Keratinocyte (primary cell): Measurements from ENCODE around the gene NTN1. TPM values are rescaled to one million over a fixed set of nuclear protein-coding genes. Genes with fewer than 3 reads are reported as not detected.

Experiments
- DNase-seq: peaks from one replicate; pipeline ENCODE4 v3.0.0-alpha.2; 2011; ENCODE audit warnings: low read depth, missing footprints, low spot score
- FAIRE-seq: peaks from 2 replicates; lab custom pipeline; 2011; peaks lifted over from hg19 to GRCh38; lab: Jason Lieb, UNC
- H2AFZ ChIP-seq: 2 replicates; pipeline ENCODE4 v1.6.0; 2012; ENCODE audit warnings: low read length, control low read depth, inconsistent platforms; ENCODE audit not compliant: control insufficient read depth
- H3K27ac ChIP-seq: 2 replicates; pipeline ENCODE4 v1.5.1; 2011; ENCODE audit warnings: low read length; ENCODE audit not compliant: control insufficient read depth, insufficient read depth
- H3K27me3 ChIP-seq: 3 replicates; pipeline ENCODE4 v1.6.0; 2011; ENCODE audit warnings: low read length; ENCODE audit not compliant: control insufficient read depth, insufficient read depth; ENCODE audit errors: extremely low read depth
- H3K36me3 ChIP-seq, 2 experiments: 2 replicates in 1 of 2; 3 replicates in 1 of 2; pipeline ENCODE4 v1.5.1; 2011; ENCODE audit warnings: low read length in 2 of 2, mild to moderate bottlenecking in 1 of 2; ENCODE audit not compliant: control insufficient read depth in 2 of 2, insufficient read depth in 2 of 2; ENCODE audit errors: extremely low read depth in 1 of 2
- H3K4me1 ChIP-seq: 3 replicates; pipeline ENCODE4 v1.5.1; 2011; ENCODE audit warnings: low read length; ENCODE audit not compliant: control insufficient read depth, insufficient read depth; ENCODE audit errors: extremely low read depth
- H3K4me2 ChIP-seq: 3 replicates; pipeline ENCODE4 v1.6.0; 2011; ENCODE audit warnings: low read depth, low read length; ENCODE audit not compliant: control insufficient read depth, insufficient read depth; ENCODE audit errors: extremely low read depth
- H3K4me3 ChIP-seq, 3 experiments: fragments of 200-600 bp in 1 of 3; sonication (generic) in 1 of 3; 2 replicates in 2 of 3; 3 replicates in 1 of 3; pipeline ENCODE4 v1.5.1; 2011 to 2016; ENCODE audit warnings: low read length in 3 of 3, mild to moderate bottlenecking in 3 of 3, control low read depth in 2 of 3, inconsistent platforms in 1 of 3, low read depth in 1 of 3, mixed read lengths in 1 of 3, mixed run types in 1 of 3, moderate library complexity in 1 of 3; ENCODE audit not compliant: control insufficient read depth in 2 of 3, insufficient read depth in 2 of 3; ENCODE audit errors: extremely low read depth in 1 of 3
- H3K79me2 ChIP-seq: 2 replicates; pipeline ENCODE4 v1.6.0; 2012; ENCODE audit warnings: low read length; ENCODE audit not compliant: control insufficient read depth, insufficient read depth
- H3K9ac ChIP-seq: 3 replicates; pipeline ENCODE4 v1.6.0; 2011; ENCODE audit warnings: low read length; ENCODE audit not compliant: control insufficient read depth, insufficient read depth; ENCODE audit errors: extremely low read depth
- H3K9me1 ChIP-seq: 3 replicates; pipeline ENCODE4 v1.6.0; 2011; ENCODE audit warnings: low read length; ENCODE audit not compliant: control insufficient read depth, insufficient read depth; ENCODE audit errors: extremely low read depth
- H3K9me3 ChIP-seq: 2 replicates; pipeline ENCODE4 v1.5.1; 2012; ENCODE audit warnings: low read depth, low read length; ENCODE audit not compliant: control insufficient read depth
- H4K20me1 ChIP-seq: 3 replicates; pipeline ENCODE4 v1.6.0; 2011; ENCODE audit warnings: low read length; ENCODE audit not compliant: control insufficient read depth, insufficient read depth; ENCODE audit errors: extremely low read depth
- CTCF ChIP-seq, 3 experiments: IDR thresholded peaks in 1 of 3; conservative IDR thresholded peaks in 1 of 3; optimal IDR thresholded peaks in 1 of 3; 2 replicates in 2 of 3; 3 replicates in 1 of 3; pipeline versions ENCODE3 to v1.5.1; 2011; ENCODE audit warnings: low read length in 3 of 3, mild to moderate bottlenecking in 3 of 3, moderate library complexity in 2 of 3, control low read depth in 1 of 3, inconsistent platforms in 1 of 3; ENCODE audit not compliant: insufficient read depth in 2 of 3; ENCODE audit errors: extremely low read depth in 1 of 3
- EZH2 ChIP-seq: IDR thresholded peaks from one replicate; pipeline ENCODE4 v1.6.1; 2012; ENCODE audit warnings: inconsistent platforms, mild to moderate bottlenecking, low read length, moderate library complexity
- dilution Hi-C: fragments of 300-500 bp; cut with MboI; formaldehyde crosslinking; loops from one replicate; pipeline ENCODE4 v1.7.0; 2020; ENCODE audit warnings: low sequenced_read_pairs; ENCODE audit not compliant: extremely low pct_ligation_motif_present
- polyA plus RNA-seq, 5 experiments: library from polyadenylated mRNA; depleted of rRNA in 3 of 5; stranded (reverse) in 3 of 5; stranded (forward) in 1 of 5; unstranded in 1 of 5; fragments of >200 nt; gene quantifications; 1 replicate in 1 of 5; 2 replicates in 3 of 5; 3 replicates in 1 of 5; pipeline versions ENCODE4 v1.2.1 to v1.2.3, GENCODE V29; 2011 to 2012; ENCODE audit warnings: missing spikeins in 2 of 5, low read depth in 1 of 5, low replicate concordance in 1 of 5

Gene NTN1
- polyA plus RNA-seq, 1 donor (not counting 4 experiments of a cell fraction or from before 2014, with no cell fraction given) = 0.10 TPM

- Histone ChIP-seq H3K79me2 (no peaks in the 10 kb centered on the region), H3K4me3 (no peak overlapping the region), H3K27ac (peak overlapping the region; percentile 36), H3K9ac (no peak overlapping the region), H3K36me3 (no peaks in the 10 kb centered on the region), H3K27me3 (no peaks in the 10 kb centered on the region), H4K20me1 (no peaks in the 10 kb centered on the region), H3K4me2 (peak overlapping the region; percentile 51), H3K9me3 (no peaks in the 10 kb centered on the region), H3K4me1 (peaks cover 11% of the 10 kb centered on the region), H2AFZ (no peak overlapping the region), H3K9me1 (no peaks in the 10 kb centered on the region)
- FAIRE-seq (no peak), DNase-seq (no peak)
- no peak for TF ChIP-seq EZH2
- TF ChIP-seq CTCF (optimal IDR thresholded peaks at IDR 0.05 in 1 of 3, IDR thresholded peaks at IDR 0.05 in 1 of 3, conservative IDR thresholded peaks at IDR 0.05 in 1 of 3; ENCODE audit: extremely low read depth in 1 of 3, insufficient read depth in 2 of 3, low read length in 3 of 3) = no peak
- dilution Hi-C loops = no loop called here
These were observed 30.3 kb downstream of the NTN1 start for GRCh38 chr17:9051561-9051960.

- DNase-seq (no peak), FAIRE-seq (no peak)
- H3K9me1 ChIP-seq = no peaks in the 10 kb centered on the region
- dilution Hi-C loops = no loop called here
- H3K27ac ChIP-seq = no peak overlapping the region
- no peak overlapping the region for H3K4me3 ChIP-seq
- no peaks in the 10 kb centered on the region for H3K9me3 ChIP-seq
- H3K4me1 ChIP-seq = peaks cover 11% of the 10 kb centered on the region
- H4K20me1 ChIP-seq = no peaks in the 10 kb centered on the region
- H2AFZ ChIP-seq = no peak overlapping the region
- no peak overlapping the region for H3K4me2 ChIP-seq
- no peak for TF ChIP-seq EZH2
- TF ChIP-seq CTCF (optimal IDR thresholded peaks at IDR 0.05 in 1 of 3, IDR thresholded peaks at IDR 0.05 in 1 of 3, conservative IDR thresholded peaks at IDR 0.05 in 1 of 3; ENCODE audit: extremely low read depth in 1 of 3, insufficient read depth in 2 of 3, low read length in 3 of 3) = no peak
- H3K79me2 ChIP-seq = no peaks in the 10 kb centered on the region
- H3K27me3 ChIP-seq = no peaks in the 10 kb centered on the region
- no peak overlapping the region for H3K9ac ChIP-seq
- H3K36me3 ChIP-seq = no peaks in the 10 kb centered on the region
These were observed 31.6 kb downstream of the NTN1 start for GRCh38 chr17:9052921-9053320.
